GM23248 (cell line): Measurements from ENCODE around the gene ADAMTS14. TPM values are rescaled to one million over a fixed set of nuclear protein-coding genes. Genes with fewer than 3 reads are reported as not detected.

Experiments
- DNase-seq: peaks from one replicate; pipeline ENCODE4 v3.0.0-alpha.2; 2015
- H2AFZ ChIP-seq: fragments of 200-600 bp; sonication (generic); 2 replicates; pipeline ENCODE4 v1.6.1; 2016; ENCODE audit warnings: antibody characterized with exemption
- H3F3A ChIP-seq: fragments of 200-600 bp; sonication (generic); 2 replicates; pipeline ENCODE4 v1.6.1; 2016; ENCODE audit warnings: mild to moderate bottlenecking, antibody characterized with exemption, mixed run types; ENCODE audit not compliant: insufficient read depth
- H3K27ac ChIP-seq: fragments of 200-600 bp; sonication (generic); 2 replicates; pipeline ENCODE4 v1.5.1; 2016; ENCODE audit warnings: mild to moderate bottlenecking
- H3K27me3 ChIP-seq: fragments of 200-600 bp; sonication (generic); replicated peaks from 2 replicates; pipeline ENCODE4 v1.6.1; 2016; ENCODE audit warnings: mild to moderate bottlenecking; ENCODE audit not compliant: insufficient read depth
- H3K36me3 ChIP-seq: fragments of 200-600 bp; sonication (generic); 2 replicates; pipeline ENCODE4 v1.6.1; 2016; ENCODE audit warnings: low read depth, mild to moderate bottlenecking
- H3K4me1 ChIP-seq: fragments of 200-600 bp; sonication (generic); 2 replicates; pipeline ENCODE4 v1.6.1; 2016; ENCODE audit warnings: mild to moderate bottlenecking; ENCODE audit not compliant: insufficient read depth
- H3K4me2 ChIP-seq: fragments of 200-600 bp; sonication (generic); one replicate; pipeline ENCODE4 v1.6.1; 2016; ENCODE audit warnings: mild to moderate bottlenecking; ENCODE audit not compliant: unreplicated experiment
- H3K4me3 ChIP-seq: fragments of 200-600 bp; sonication (generic); 2 replicates; pipeline ENCODE4 v1.5.1; 2016; ENCODE audit warnings: mild to moderate bottlenecking
- H3K79me2 ChIP-seq: fragments of 200-600 bp; sonication (generic); 2 replicates; pipeline ENCODE4 v1.6.1; 2016; ENCODE audit warnings: mild to moderate bottlenecking; ENCODE audit not compliant: insufficient read depth
- H3K9ac ChIP-seq: fragments of 200-600 bp; sonication (generic); 2 replicates; pipeline ENCODE4 v1.6.1; 2016; ENCODE audit warnings: mild to moderate bottlenecking
- H3K9me2 ChIP-seq: fragments of 200-600 bp; sonication (generic); 2 replicates; pipeline ENCODE4 v1.6.1; 2016; ENCODE audit warnings: mixed run types, mild to moderate bottlenecking, moderate library complexity; ENCODE audit not compliant: insufficient read depth
- H3K9me3 ChIP-seq: fragments of 200-600 bp; sonication (generic); one replicate; pipeline ENCODE4 v1.6.1; 2017; ENCODE audit warnings: low read depth
- H4K20me1 ChIP-seq: fragments of 200-600 bp; sonication (generic); 2 replicates; pipeline ENCODE4 v1.6.0; 2016; ENCODE audit not compliant: insufficient read depth
- EZH2 ChIP-seq: fragments of 200-600 bp; sonication (generic); IDR thresholded peaks from 2 replicates; pipeline ENCODE4 v1.6.1; 2018; ENCODE audit warnings: antibody characterized with exemption, mild to moderate bottlenecking; ENCODE audit not compliant: insufficient read depth, poor library complexity, severe bottlenecking
- EZH2phosphoT487 ChIP-seq: fragments of 200-600 bp; sonication (generic); IDR thresholded peaks from 2 replicates; pipeline ENCODE4 v1.6.1; 2018; ENCODE audit warnings: antibody characterized with exemption, moderate library complexity, mild to moderate bottlenecking, low read depth; ENCODE audit not compliant: insufficient read depth
- WGBS, 2 experiments: methylation state at CpG; one replicate each; pipeline ENCODE4 v1.1.6; 2015 to 2017; ENCODE audit warnings: low lambda C conversion rate in 2 of 2, low coverage in 1 of 2; ENCODE audit errors: missing lambda C conversion rate in 2 of 2; 5-methylcytosine and 5-hydroxymethylcytosine counted together
- in situ Hi-C: fragments of 300-500 bp; cut with MboI; formaldehyde crosslinking; loops from 2 replicates; pipeline ENCODE4 v1.15.0; 2020
- polyA plus RNA-seq: library from polyadenylated mRNA; unstranded; fragments of >200 nt; fragmentation: Nextera tagmentation; extraction: Ambion mirVana; gene quantifications from 2 replicates; pipeline ENCODE4 v1.2.1, GENCODE V29; 2016
- total RNA-seq: library from RNA; depleted of rRNA; stranded (reverse); fragments of >200 nt; shearing (Covaris generic); gene quantifications from 2 replicates; pipeline ENCODE4 v1.2.3, GENCODE V29; 2014

Gene ADAMTS14
- total and polyA plus RNA-seq, 2 experiments from 2014 or later: 0.91 to 0.97 TPM

- in situ Hi-C loops: no loop called here
- H3K9me3 ChIP-seq: no peaks in the 10 kb centered on the region
- H4K20me1 ChIP-seq: no peaks in the 10 kb centered on the region
- H3K4me1 ChIP-seq: peaks cover 30% of the 10 kb centered on the region
- no peak for TF ChIP-seq EZH2
- no peak for TF ChIP-seq EZH2phosphoT487
- no peak overlapping the region for H2AFZ ChIP-seq
- H3K9ac ChIP-seq: no peak overlapping the region
- no peaks in the 10 kb centered on the region for H3K36me3 ChIP-seq
- 95% methylated on average over 9 of the region's 9 CpGs for WGBS, 2 experiments
- no peaks in the 10 kb centered on the region for H3K79me2 ChIP-seq
- H3K27ac ChIP-seq: no peak overlapping the region
- peaks cover 34% of the 10 kb centered on the region for H3F3A ChIP-seq
- H3K27me3 ChIP-seq: no peaks in the 10 kb centered on the region
- DNase-seq: peak; percentile 36
- H3K9me2 ChIP-seq: no peaks in the 10 kb centered on the region
- H3K4me2 ChIP-seq: no peak overlapping the region
- no peak overlapping the region for H3K4me3 ChIP-seq
Measured at GRCh38 chr10:70692043-70692603, 19.8 kb downstream of the ADAMTS14 start.

DNA sequence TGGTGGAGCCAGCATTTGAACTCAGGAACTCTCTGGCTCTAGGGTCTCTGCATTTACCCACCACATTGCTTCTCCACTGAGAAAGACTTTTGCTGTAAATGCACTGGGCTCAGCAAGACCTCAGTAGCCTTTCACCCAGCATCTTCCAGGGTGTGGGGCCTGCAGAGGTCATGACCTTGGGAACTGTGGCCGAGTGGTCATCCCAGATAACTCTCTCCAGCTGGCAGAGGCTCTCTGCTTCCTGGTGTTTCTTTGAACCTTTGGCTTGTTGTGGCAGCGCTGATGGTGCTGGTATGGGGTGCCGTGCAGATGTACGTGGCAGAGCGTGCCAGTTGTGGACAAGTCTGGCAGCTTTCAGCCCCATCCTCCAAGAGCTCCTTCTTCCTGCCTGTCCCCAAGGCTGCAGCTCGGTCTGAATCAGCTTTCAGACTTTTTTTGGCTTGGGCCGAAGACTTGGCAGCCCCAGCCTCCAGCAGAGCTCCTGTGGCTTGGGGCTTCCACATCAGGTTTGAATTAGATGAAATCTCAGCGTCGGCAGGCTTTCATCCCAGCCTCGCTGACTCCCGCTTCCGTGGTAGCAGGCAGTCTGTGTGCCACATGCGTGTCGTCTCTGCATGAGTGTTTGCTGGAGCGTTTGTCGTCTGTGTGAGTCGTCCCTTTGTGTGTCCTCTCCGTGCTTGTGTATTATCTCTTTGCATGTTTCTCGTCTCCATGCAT is 21.5 kb downstream of the ADAMTS14 start:
- Histone ChIP-seq H3K79me2 (no peaks in the 10 kb centered on the region), H3K9ac (peak overlapping the region; percentile 60), H3K9me2 (no peaks in the 10 kb centered on the region), H3K4me3 (peak overlapping the region; percentile 45), H3K27me3 (no peaks in the 10 kb centered on the region), H3K9me3 (no peaks in the 10 kb centered on the region), H3K4me2 (peak overlapping the region; percentile 73), H3K36me3 (no peaks in the 10 kb centered on the region), H3K4me1 (peaks cover 30% of the 10 kb centered on the region), H2AFZ (no peak overlapping the region), H4K20me1 (no peaks in the 10 kb centered on the region), H3F3A (peaks cover 34% of the 10 kb centered on the region), H3K27ac (peak overlapping the region; percentile 82)
- 0 to 2% methylated on average over 19 of the region's 19 CpGs for WGBS, 2 experiments
- TF ChIP-seq EZH2: no peak
- TF ChIP-seq EZH2phosphoT487: no peak; the same call in 1 of the 2 replicates
- DNase-seq: peak; percentile 98
- in situ Hi-C loops: no loop called here

DNA sequence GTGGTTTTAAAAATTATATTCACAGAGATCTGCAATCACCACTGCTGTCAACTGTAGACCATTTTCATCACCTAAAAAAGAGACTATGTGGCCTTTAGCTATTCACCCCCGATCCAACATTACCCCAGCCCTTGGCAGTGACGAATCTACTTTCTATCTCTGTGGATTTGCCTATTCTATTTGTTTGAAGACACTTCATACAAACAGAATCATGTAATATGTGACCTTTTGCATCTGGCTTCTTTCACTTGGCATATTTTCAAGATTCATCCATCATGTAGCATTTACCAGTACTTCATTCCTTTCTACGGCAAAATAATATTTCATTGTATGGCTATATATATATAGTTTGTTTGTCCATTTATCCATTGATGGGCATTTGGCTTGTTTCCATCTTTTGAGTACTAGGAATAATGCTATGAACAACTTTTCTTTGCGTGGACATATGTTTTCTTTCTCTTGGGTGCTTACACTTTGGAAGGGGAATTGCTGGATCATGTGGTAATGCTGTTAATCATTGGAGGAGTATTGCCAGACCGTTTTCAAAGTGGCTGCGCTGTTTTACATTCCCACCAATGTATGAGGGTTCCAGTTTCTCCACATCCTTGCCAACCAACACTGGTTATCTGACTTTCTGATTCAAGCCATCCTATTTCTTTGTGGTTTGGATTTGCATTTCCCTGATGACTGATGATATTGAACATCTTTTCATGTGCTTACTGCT is 22.3 kb downstream of the ADAMTS14 start:
- Histone ChIP-seq H3K36me3 (no peaks in the 10 kb centered on the region), H3K9me3 (no peaks in the 10 kb centered on the region), H3K4me3 (peak overlapping the region; percentile 45), H2AFZ (no peak overlapping the region), H3K27me3 (no peaks in the 10 kb centered on the region), H3K79me2 (no peaks in the 10 kb centered on the region), H3K4me2 (peak overlapping the region; percentile 73), H3K9ac (peak overlapping the region; percentile 60), H3F3A (peaks cover 34% of the 10 kb centered on the region), H4K20me1 (no peaks in the 10 kb centered on the region), H3K9me2 (no peaks in the 10 kb centered on the region), H3K4me1 (peaks cover 30% of the 10 kb centered on the region), H3K27ac (peak overlapping the region; percentile 82)
- TF ChIP-seq EZH2 (no peak), EZH2phosphoT487 (peak; percentile 50; the same call in 1 of the 2 replicates)
- peak; percentile 88 for DNase-seq
- 4 to 7% methylated on average over 6 of the region's 6 CpGs for WGBS, 2 experiments
- in situ Hi-C loops: no loop called here

DNA sequence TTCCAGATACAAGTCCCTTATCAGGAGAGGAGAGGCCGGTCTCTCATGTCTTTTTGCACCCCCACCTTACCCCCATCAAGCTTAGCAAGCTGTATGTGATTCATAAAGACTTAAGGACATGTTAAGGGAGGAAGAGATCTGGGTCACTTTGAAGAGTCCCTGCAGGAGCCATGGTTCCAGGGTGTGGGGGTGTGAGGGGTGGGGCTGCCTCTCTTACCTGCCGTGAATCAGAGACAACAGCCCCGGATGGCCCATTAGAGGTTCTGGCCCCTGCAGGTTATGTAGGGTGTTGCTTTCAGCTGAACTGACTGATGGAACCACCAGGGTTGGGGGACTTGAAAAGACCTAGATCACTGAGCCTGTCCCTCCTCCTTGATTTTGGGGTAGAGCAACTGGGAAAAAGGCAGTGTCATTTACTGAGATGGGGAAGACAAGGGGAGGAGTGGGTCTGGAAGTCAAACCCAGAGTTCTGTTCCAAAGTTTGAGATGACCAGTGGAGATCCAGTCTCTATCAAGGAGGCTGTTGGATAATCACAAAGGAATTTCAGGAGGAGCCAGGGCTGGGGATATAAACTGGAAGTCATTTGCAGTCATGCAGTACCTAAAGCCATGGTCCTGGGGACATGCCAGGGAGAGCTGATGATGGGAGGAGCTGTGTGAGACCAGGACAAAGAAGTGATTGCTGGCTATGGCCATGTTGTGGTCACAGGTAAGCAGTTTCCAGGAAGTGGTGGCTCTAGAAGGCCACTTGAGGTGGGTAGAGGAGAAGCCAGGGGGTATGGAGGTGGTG is 23.1 kb downstream of the ADAMTS14 start:
- H2AFZ ChIP-seq: no peak overlapping the region
- in situ Hi-C loops: no loop called here
- H3K4me1 ChIP-seq: peaks cover 30% of the 10 kb centered on the region
- H3K4me2 ChIP-seq: peak overlapping the region; percentile 73
- H3K4me3 ChIP-seq: peak overlapping the region; percentile 45
- TF ChIP-seq EZH2 (no peak), EZH2phosphoT487 (no peak)
- H4K20me1 ChIP-seq: no peaks in the 10 kb centered on the region
- no peaks in the 10 kb centered on the region for H3K27me3 ChIP-seq
- H3K9me2 ChIP-seq: no peaks in the 10 kb centered on the region
- H3K27ac ChIP-seq: peak overlapping the region; percentile 82
- peaks cover 34% of the 10 kb centered on the region for H3F3A ChIP-seq
- peak; percentile 59 for DNase-seq
- H3K9me3 ChIP-seq: no peaks in the 10 kb centered on the region
- WGBS, 2 experiments: 47 to 52% methylated on average over 3 of the region's 3 CpGs
- H3K9ac ChIP-seq: peak overlapping the region; percentile 60
- H3K79me2 ChIP-seq: no peaks in the 10 kb centered on the region
- no peaks in the 10 kb centered on the region for H3K36me3 ChIP-seq
